ENCODE data around the gene BACH1.

Gene BACH1

DNA sequence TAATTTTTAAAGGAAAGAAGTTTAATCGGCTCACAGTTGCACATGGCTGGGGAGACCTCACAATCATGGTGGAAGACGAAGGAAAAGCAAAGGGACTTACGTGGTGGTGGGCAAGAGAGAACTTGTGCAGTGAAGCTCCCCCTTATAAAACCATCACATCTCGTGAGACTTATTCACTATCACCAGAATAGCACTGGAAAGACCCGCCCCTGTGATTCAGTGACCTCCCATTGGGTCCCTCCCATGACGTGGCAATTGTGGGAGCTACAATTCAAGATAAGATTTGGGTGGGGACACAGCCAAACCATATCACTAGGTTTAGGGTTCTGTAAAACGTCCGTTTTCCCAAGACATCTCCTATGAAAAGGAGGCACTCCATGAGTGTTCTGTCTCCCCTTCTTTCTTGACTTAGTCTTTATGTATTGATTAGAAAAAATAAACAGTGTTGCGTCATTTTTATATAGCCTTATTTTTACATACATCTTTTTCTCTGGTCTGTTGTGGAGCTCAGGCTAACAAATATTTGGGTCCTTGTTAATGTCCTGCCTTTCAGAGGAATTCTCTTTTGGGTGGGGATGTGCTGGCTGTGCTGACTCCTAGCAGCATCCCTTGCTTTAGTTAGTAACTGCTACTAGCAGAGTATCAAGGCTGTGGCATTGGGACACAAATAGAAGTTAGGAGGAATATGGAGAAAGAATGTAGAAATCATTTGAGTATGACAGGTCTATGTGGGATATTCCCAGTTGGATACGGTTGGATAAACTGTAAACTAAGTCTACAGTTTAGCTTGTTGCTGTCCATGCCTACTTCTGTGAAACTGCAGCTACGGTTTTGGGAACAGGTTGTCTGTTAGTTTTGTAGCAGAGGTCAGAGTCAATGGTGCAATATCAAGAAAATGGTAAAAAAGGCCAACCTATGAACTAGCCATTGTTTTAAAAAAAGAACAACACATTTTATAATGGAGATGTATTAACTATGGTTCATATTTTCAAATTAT, 23.5 kb downstream of the BACH1 start:
- H3K4me1 ChIP-seq (ENCODE audit: control insufficient read depth in 2 of 2, insufficient read depth in 2 of 2, low read length in 2 of 2) = peaks cover 0 to 4% of the 10 kb centered on the region in 2 donors

DNA sequence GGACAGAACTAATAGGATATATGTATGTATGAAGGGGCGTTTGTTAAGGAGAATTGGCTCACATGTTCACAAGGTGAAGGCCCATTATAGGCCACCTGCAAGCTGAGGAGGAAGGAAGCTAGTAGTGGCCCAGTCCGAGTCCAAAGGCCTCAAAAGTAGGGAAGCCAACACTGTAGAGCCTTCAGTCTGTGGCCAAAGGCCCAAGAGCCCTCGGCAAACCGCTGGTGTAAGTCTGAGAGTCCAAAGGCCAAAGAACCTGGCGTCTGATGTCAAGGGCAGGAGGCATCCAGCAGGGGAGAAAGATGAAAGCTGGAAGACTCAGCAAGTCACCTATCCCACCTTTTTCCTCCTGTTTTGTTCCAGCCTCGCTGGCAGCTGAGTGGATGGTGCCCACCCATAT, 24.5 kb downstream of the BACH1 start:
- Histone ChIP-seq H3K27me3 (ENCODE audit: control insufficient read depth in 2 of 2, insufficient read depth in 2 of 2, low read length in 2 of 2) (no peaks in the 10 kb centered on the region), H3K36me3 (ENCODE audit: control insufficient read depth in 2 of 2, insufficient read depth in 2 of 2, low read length in 2 of 2) (peaks cover 18 to 29% of the 10 kb centered on the region in 2 donors), H3K4me3 (ENCODE audit: low read length in 2 of 2) (no peak overlapping the region), H3K9me3 (ENCODE audit: control insufficient read depth in 2 of 2, low read length in 2 of 2) (peaks cover 0 to 2% of the 10 kb centered on the region in 2 donors), H3K4me1 (ENCODE audit: control insufficient read depth in 2 of 2, insufficient read depth in 2 of 2, low read length in 2 of 2) (peaks cover 0 to 4% of the 10 kb centered on the region in 2 donors), H3K27ac (ENCODE audit: low read depth in 2 of 2, low read length in 2 of 2) (no peak overlapping the region), H3K9ac (ENCODE audit: low read depth in 1 of 2, low read length in 2 of 2) (no peak overlapping the region)

More for the DNA sequence above, 23.5 kb downstream of the BACH1 start:
- Histone ChIP-seq H3K9me3 (ENCODE audit: control insufficient read depth in 2 of 2, low read length in 2 of 2) (peaks cover 0 to 2% of the 10 kb centered on the region in 2 donors), H3K36me3 (ENCODE audit: control insufficient read depth in 2 of 2, insufficient read depth in 2 of 2, low read length in 2 of 2) (peaks cover 11 to 26% of the 10 kb centered on the region in 2 donors), H3K27me3 (ENCODE audit: control insufficient read depth in 2 of 2, insufficient read depth in 2 of 2, low read length in 2 of 2) (no peaks in the 10 kb centered on the region), H3K4me3 (ENCODE audit: low read length in 2 of 2) (no peak overlapping the region), H3K27ac (ENCODE audit: low read depth in 2 of 2, low read length in 2 of 2) (no peak overlapping the region), H3K9ac (ENCODE audit: low read depth in 1 of 2, low read length in 2 of 2) (no peak overlapping the region)

DNA sequence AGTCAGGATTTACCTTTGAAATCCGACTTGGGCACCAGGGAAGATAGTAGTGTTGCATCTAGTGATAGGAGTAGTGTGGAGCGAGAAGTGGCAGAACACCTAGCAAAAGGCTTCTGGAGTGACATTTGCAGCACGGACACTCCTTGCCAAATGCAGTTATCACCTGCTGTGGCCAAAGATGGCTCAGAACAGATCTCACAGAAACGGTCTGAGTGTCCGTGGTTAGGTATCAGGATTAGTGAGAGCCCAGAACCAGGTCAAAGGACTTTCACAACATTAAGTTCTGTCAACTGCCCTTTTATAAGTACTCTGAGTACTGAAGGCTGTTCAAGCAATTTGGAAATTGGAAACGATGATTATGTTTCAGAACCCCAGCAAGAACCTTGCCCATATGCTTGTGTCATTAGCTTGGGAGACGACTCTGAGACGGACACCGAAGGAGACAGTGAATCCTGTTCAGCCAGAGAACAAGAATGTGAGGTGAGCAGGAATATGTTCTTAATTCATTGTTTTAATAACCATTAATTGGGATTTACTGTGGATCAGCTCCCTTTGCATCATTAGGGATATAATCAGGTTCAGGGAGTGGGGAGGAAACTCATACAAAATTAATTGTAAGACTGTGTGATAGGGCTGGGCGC, 28.3 kb downstream of the BACH1 start:
- Histone ChIP-seq H3K9me3 (ENCODE audit: control insufficient read depth in 2 of 2, low read length in 2 of 2) (no peaks in the 10 kb centered on the region), H3K4me1 (ENCODE audit: control insufficient read depth in 2 of 2, insufficient read depth in 2 of 2, low read length in 2 of 2) (peaks cover 0 to 4% of the 10 kb centered on the region in 2 donors), H3K9ac (ENCODE audit: low read depth in 1 of 2, low read length in 2 of 2) (no peak overlapping the region), H3K27me3 (ENCODE audit: control insufficient read depth in 2 of 2, insufficient read depth in 2 of 2, low read length in 2 of 2) (no peaks in the 10 kb centered on the region), H3K27ac (ENCODE audit: low read depth in 2 of 2, low read length in 2 of 2) (no peak overlapping the region), H3K36me3 (ENCODE audit: control insufficient read depth in 2 of 2, insufficient read depth in 2 of 2, low read length in 2 of 2) (peaks cover 10 to 25% of the 10 kb centered on the region in 2 donors), H3K4me3 (ENCODE audit: low read length in 2 of 2) (no peak overlapping the region)

DNA sequence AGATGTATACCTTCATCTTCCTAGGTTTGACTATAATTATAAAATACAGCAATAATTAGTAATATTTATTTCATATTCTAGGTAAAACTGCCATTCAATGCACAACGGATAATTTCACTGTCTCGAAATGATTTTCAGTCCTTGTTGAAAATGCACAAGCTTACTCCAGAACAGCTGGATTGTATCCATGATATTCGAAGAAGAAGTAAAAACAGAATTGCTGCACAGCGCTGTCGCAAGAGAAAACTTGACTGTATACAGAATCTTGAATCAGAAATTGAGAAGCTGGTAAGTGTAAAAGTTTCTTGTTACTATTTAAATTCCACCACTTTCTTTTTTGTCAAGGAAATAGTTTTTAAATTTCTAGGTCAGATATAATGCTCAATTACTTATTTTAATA, 30.7 kb downstream of the BACH1 start:
- Histone ChIP-seq H3K27me3 (ENCODE audit: control insufficient read depth in 2 of 2, insufficient read depth in 2 of 2, low read length in 2 of 2) (no peaks in the 10 kb centered on the region), H3K27ac (ENCODE audit: low read depth in 2 of 2, low read length in 2 of 2) (no peak overlapping the region), H3K4me1 (ENCODE audit: control insufficient read depth in 2 of 2, insufficient read depth in 2 of 2, low read length in 2 of 2) (no peaks in the 10 kb centered on the region), H3K9ac (ENCODE audit: low read depth in 1 of 2, low read length in 2 of 2) (no peak overlapping the region), H3K4me3 (ENCODE audit: low read length in 2 of 2) (no peak overlapping the region), H3K36me3 (ENCODE audit: control insufficient read depth in 2 of 2, insufficient read depth in 2 of 2, low read length in 2 of 2) (peaks cover 15 to 29% of the 10 kb centered on the region in 2 donors), H3K9me3 (ENCODE audit: control insufficient read depth in 2 of 2, low read length in 2 of 2) (no peaks in the 10 kb centered on the region)

DNA sequence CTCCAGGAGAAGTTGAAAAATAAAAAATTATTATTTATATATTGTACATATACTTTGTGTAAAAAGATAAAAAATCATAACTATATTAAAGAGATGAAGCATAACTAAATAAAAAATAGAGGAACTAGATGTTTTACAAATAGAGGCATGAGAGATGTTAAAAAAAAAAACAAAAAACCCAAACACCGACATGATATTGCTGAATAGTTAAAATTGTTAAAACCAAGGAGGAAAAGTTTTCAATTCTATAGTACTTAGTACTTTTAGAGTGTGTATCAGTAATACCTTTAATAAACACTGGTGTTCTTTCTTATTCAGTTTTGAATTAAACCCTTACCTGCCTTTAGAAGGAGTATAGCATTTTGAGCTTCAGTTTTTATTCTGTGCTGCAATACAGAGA, 32.1 kb downstream of the BACH1 start:
- no peaks in the 10 kb centered on the region for H3K27me3 ChIP-seq (ENCODE audit: control insufficient read depth in 2 of 2, insufficient read depth in 2 of 2, low read length in 2 of 2)
- H3K36me3 ChIP-seq (ENCODE audit: control insufficient read depth in 2 of 2, insufficient read depth in 2 of 2, low read length in 2 of 2) = peaks cover 15 to 29% of the 10 kb centered on the region in 2 donors
- no peak overlapping the region for H3K27ac ChIP-seq (ENCODE audit: low read depth in 2 of 2, low read length in 2 of 2)
- no peak overlapping the region for H3K4me3 ChIP-seq (ENCODE audit: low read length in 2 of 2)
- no peaks in the 10 kb centered on the region for H3K4me1 ChIP-seq (ENCODE audit: control insufficient read depth in 2 of 2, insufficient read depth in 2 of 2, low read length in 2 of 2)
- H3K9ac ChIP-seq (ENCODE audit: low read depth in 1 of 2, low read length in 2 of 2) = no peak overlapping the region
- H3K9me3 ChIP-seq (ENCODE audit: control insufficient read depth in 2 of 2, low read length in 2 of 2) = no peaks in the 10 kb centered on the region

DNA sequence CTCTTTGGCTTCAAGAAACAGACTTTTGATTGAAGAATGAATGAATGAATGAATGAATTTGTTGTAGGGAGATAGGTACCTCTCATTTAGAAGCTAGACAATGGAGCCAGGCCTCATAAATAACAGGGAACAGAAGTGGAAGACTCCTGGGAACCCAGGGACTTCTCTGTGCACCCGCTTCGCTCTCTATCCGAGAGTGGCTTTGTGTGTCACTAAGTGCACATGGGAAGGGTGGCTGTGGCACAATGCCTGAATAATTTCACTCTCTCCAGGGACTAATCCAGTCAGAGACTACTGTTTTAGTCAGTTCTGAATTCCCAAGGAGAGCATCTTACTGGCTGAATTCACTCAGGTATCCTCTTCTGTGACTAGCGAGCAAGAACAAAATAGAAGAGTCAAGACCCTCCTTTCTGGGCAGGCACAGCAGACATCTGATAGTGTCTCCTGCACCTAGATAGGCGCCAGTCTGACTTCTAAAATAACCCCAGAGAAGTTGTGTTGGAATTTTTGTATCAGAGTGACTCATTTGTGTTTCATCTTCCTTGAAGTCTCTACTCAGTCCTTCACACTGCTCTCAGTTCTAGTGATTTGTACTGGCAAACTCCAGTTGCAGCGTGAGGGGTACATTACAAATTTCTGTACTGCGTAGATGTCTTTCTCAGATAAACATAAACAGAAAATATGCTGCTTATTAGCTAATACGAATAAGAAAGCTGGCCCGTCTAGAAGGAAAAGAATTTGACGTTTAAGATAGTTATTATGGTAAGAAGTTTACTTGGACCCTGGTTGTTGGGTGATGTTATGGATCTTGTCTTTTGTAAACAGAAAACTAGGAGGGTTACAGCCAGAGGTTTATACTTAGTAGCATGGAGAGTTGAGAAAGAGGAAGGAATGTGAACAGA, 34.0 kb downstream of the BACH1 start:
- H3K27ac ChIP-seq (ENCODE audit: low read depth in 2 of 2, low read length in 2 of 2) = no peak overlapping the region
- H3K27me3 ChIP-seq (ENCODE audit: control insufficient read depth in 2 of 2, insufficient read depth in 2 of 2, low read length in 2 of 2) = no peaks in the 10 kb centered on the region
- peaks cover 9 to 15% of the 10 kb centered on the region in 2 donors for H3K36me3 ChIP-seq (ENCODE audit: control insufficient read depth in 2 of 2, insufficient read depth in 2 of 2, low read length in 2 of 2)
- no peak overlapping the region for H3K4me3 ChIP-seq (ENCODE audit: low read length in 2 of 2)
- H3K9me3 ChIP-seq (ENCODE audit: control insufficient read depth in 2 of 2, low read length in 2 of 2) = no peaks in the 10 kb centered on the region
- no peak overlapping the region for H3K9ac ChIP-seq (ENCODE audit: low read depth in 1 of 2, low read length in 2 of 2)
- H3K4me1 ChIP-seq (ENCODE audit: control insufficient read depth in 2 of 2, insufficient read depth in 2 of 2, low read length in 2 of 2) = no peaks in the 10 kb centered on the region

DNA sequence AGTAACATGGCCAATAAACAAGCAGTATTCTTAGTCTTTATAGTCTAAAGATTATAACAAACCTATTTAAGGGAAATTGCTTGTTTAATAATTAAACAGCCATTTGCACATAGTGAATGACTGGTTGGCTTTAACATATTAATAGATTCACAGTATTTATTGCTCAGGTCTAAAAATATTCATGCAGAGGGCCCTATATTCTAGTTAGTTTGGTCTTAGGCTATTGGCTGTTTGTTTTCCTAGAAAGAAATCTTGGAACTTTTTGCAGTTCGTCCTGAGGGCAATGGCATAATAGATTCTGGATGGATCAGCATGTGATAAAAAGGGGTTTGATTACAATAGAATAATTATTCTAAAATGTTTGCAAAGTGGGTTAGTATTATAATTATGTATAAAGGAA, 34.7 kb downstream of the BACH1 start:
- Histone ChIP-seq H3K27me3 (ENCODE audit: control insufficient read depth in 2 of 2, insufficient read depth in 2 of 2, low read length in 2 of 2) (no peaks in the 10 kb centered on the region), H3K4me1 (ENCODE audit: control insufficient read depth in 2 of 2, insufficient read depth in 2 of 2, low read length in 2 of 2) (no peaks in the 10 kb centered on the region), H3K36me3 (ENCODE audit: control insufficient read depth in 2 of 2, insufficient read depth in 2 of 2, low read length in 2 of 2) (peaks cover 6 to 15% of the 10 kb centered on the region in 2 donors), H3K27ac (ENCODE audit: low read depth in 2 of 2, low read length in 2 of 2) (no peak overlapping the region), H3K9me3 (ENCODE audit: control insufficient read depth in 2 of 2, low read length in 2 of 2) (no peaks in the 10 kb centered on the region), H3K9ac (ENCODE audit: low read depth in 1 of 2, low read length in 2 of 2) (no peak overlapping the region), H3K4me3 (ENCODE audit: low read length in 2 of 2) (no peak overlapping the region)

DNA sequence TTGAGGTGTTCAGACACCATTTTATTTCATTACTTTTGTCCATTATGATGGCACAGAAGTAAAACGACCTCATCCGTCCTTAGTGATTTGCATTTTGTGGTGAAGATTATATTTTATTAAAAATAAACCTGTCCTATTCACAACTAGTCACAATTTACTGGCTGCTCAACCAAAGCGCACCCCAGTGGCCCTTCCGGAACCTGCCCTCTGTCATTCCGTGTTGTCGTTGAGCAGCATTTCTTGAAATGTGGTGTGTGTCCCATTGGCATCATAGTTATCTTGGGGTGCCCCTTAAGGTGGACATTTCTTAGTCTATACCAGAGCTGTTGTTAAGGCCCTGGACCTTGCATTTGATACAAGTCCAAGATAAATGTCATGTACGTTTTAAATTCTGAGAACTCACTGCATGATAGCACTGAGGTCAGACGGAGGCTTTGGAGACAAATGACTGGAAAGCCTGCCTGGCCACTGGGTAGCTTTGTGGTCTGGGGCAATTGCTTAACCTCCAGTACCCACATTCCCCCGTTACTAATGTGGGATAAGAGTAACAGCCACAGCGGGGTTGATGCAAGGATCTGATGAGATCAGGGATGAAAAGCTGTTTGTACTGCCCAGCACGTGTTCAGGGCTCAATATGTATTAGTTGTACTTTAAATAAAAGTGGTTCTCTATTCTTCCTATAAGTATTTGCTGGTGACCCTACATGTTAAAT, 36.2 kb downstream of the BACH1 start:
- Histone ChIP-seq H3K4me3 (ENCODE audit: low read length in 2 of 2) (no peak overlapping the region), H3K9me3 (ENCODE audit: control insufficient read depth in 2 of 2, low read length in 2 of 2) (no peaks in the 10 kb centered on the region), H3K36me3 (ENCODE audit: control insufficient read depth in 2 of 2, insufficient read depth in 2 of 2, low read length in 2 of 2) (peaks cover 6 to 10% of the 10 kb centered on the region in 2 donors), H3K9ac (ENCODE audit: low read depth in 1 of 2, low read length in 2 of 2) (no peak overlapping the region), H3K27me3 (ENCODE audit: control insufficient read depth in 2 of 2, insufficient read depth in 2 of 2, low read length in 2 of 2) (no peaks in the 10 kb centered on the region), H3K27ac (ENCODE audit: low read depth in 2 of 2, low read length in 2 of 2) (no peak overlapping the region), H3K4me1 (ENCODE audit: control insufficient read depth in 2 of 2, insufficient read depth in 2 of 2, low read length in 2 of 2) (no peaks in the 10 kb centered on the region)

DNA sequence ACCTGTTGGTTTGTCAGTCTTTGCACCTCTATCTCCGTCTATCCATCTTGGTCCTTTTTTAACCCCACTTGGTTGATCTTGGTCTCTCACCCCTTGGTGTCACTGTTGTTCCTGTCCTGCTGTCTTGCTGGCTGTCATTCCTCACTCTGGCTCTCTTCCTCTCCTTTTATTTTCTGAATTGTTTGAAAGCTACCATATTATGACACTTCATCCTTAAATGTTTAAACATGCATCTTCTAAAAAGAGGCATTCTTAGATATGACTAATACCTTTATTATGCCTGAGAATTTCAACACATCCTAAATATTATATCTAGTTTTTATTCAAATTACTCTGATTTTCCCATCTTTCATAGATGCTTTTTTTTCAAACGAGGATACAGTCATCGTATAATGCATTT, 37.0 kb downstream of the BACH1 start:
- Histone ChIP-seq H3K9ac (ENCODE audit: low read depth in 1 of 2, low read length in 2 of 2) (no peak overlapping the region), H3K27ac (ENCODE audit: low read depth in 2 of 2, low read length in 2 of 2) (no peak overlapping the region), H3K36me3 (ENCODE audit: control insufficient read depth in 2 of 2, insufficient read depth in 2 of 2, low read length in 2 of 2) (peaks cover 6 to 10% of the 10 kb centered on the region in 2 donors), H3K4me3 (ENCODE audit: low read length in 2 of 2) (no peak overlapping the region), H3K27me3 (ENCODE audit: control insufficient read depth in 2 of 2, insufficient read depth in 2 of 2, low read length in 2 of 2) (no peaks in the 10 kb centered on the region), H3K4me1 (ENCODE audit: control insufficient read depth in 2 of 2, insufficient read depth in 2 of 2, low read length in 2 of 2) (no peaks in the 10 kb centered on the region), H3K9me3 (ENCODE audit: control insufficient read depth in 2 of 2, low read length in 2 of 2) (no peaks in the 10 kb centered on the region)
